HUES6 (cell line): Measurements from ENCODE around the gene FNDC3A.

Source experiments
- H3K27ac ChIP-seq: 2 replicates; pipeline ENCODE4 v1.7.0; 2013; ENCODE audit warnings: low read depth, mild to moderate bottlenecking, low read length, inconsistent platforms
- H3K27me3 ChIP-seq: 2 replicates; pipeline ENCODE4 v1.6.1; 2013; ENCODE audit warnings: low read length; ENCODE audit not compliant: control insufficient read depth, insufficient read depth
- H3K36me3 ChIP-seq: 2 replicates; pipeline ENCODE4 v1.6.1; 2013; ENCODE audit warnings: low read length; ENCODE audit not compliant: control insufficient read depth, insufficient read depth
- H3K4me1 ChIP-seq: 2 replicates; pipeline ENCODE4 v1.6.1; 2013; ENCODE audit warnings: low read length; ENCODE audit not compliant: control insufficient read depth, insufficient read depth
- H3K4me3 ChIP-seq: 2 replicates; pipeline ENCODE4 v1.5.1; 2013; ENCODE audit warnings: low read depth, low read length
- H3K9ac ChIP-seq: one replicate; pipeline ENCODE4 v1.6.1; 2013; ENCODE audit warnings: mild to moderate bottlenecking, low read length
- H3K9me3 ChIP-seq: 2 replicates; pipeline ENCODE4 v1.6.1; 2013; ENCODE audit warnings: low read depth, low read length; ENCODE audit not compliant: control insufficient read depth, insufficient read depth

Gene FNDC3A

DNA sequence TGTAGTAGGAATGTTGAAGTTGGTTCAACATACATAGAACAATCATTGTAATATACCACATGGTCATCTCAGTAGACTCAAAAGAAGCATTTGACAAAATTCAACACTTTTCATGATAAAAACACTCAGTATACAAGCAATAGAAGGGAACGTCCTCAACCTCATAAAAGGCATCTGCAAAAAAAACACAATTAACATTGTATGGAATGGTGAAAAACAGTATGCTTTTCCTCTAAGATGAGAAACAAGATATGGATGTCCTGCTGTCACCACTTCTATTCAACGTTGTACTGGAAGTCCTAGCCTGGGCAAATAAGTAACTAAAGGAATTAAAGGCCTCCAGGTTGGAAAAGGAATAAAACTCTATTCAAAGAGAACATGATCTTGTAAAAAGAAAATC, 54.5 kb downstream of the FNDC3A start:
- Histone ChIP-seq H3K27ac (no peak overlapping the region), H3K4me1 (no peaks in the 10 kb centered on the region), H3K27me3 (no peaks in the 10 kb centered on the region), H3K9ac (no peak overlapping the region), H3K4me3 (no peak overlapping the region), H3K9me3 (no peaks in the 10 kb centered on the region), H3K36me3 (peaks cover 3% of the 10 kb centered on the region; the same call in 1 of the 2 replicates)

DNA sequence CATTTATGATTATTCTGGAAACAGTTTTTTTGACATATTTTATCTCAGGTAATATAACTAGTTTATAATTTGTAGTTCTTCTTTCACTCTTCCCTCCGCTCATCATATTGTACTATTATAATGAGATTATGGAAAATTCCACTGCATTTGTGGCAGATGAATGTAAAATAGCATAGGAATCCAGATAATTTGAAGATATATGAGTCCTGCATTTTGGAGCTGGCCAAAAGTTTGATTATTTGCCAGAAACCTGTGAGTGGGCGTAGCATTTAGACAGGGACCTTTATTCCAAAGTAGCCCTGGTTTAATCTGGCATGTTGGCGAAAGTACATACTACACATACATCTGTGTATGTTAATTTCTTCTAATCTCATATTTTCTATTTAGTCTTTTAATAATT, 65.2 kb downstream of the FNDC3A start:
- no peaks in the 10 kb centered on the region for H3K9me3 ChIP-seq
- H3K9ac ChIP-seq: no peak overlapping the region
- no peaks in the 10 kb centered on the region; the same call in 1 of the 2 replicates for H3K36me3 ChIP-seq
- no peak overlapping the region for H3K4me3 ChIP-seq
- no peaks in the 10 kb centered on the region for H3K27me3 ChIP-seq
- no peaks in the 10 kb centered on the region for H3K4me1 ChIP-seq
- H3K27ac ChIP-seq: no peak overlapping the region

- Histone ChIP-seq H3K36me3 (no peaks in the 10 kb centered on the region), H3K9ac (no peak overlapping the region), H3K9me3 (no peaks in the 10 kb centered on the region), H3K4me1 (no peaks in the 10 kb centered on the region), H3K27me3 (no peaks in the 10 kb centered on the region), H3K4me3 (no peak overlapping the region), H3K27ac (no peak overlapping the region)
Observed at GRCh38 chr13:49042476-49042875, 66.8 kb downstream of the FNDC3A start.

- peaks cover 4% of the 10 kb centered on the region; the same call in 1 of the 2 replicates for H3K9me3 ChIP-seq
- H3K4me3 ChIP-seq: no peak overlapping the region
- no peak overlapping the region for H3K9ac ChIP-seq
- H3K36me3 ChIP-seq: no peaks in the 10 kb centered on the region
- H3K27me3 ChIP-seq: no peaks in the 10 kb centered on the region
- H3K4me1 ChIP-seq: no peaks in the 10 kb centered on the region
- no peak overlapping the region for H3K27ac ChIP-seq
Observed at GRCh38 chr13:49044008-49044407, 68.3 kb downstream of the FNDC3A start.

DNA sequence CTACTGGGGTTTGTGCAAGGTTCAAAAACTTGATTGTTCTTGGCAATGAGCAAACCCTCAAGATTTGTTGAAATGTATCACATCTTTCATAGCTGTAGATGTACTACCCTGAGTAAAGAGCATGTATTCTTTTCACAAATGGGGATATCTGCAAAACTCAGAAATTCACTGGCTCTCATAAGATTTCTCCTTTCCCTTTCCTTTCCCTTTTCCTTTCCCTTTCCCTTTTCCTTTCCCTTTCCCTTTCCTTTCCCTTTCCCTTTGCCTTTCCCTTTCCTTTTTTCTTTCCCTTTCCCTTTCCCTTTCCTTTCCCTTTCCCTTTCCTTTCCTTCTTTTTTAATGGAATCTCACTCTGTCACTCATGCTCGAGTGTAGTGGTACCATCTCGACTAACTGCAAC, 69.1 kb downstream of the FNDC3A start:
- Histone ChIP-seq H3K9me3 (peaks cover 4% of the 10 kb centered on the region; the same call in 1 of the 2 replicates), H3K4me3 (no peak overlapping the region), H3K36me3 (no peaks in the 10 kb centered on the region), H3K4me1 (no peaks in the 10 kb centered on the region), H3K27me3 (no peaks in the 10 kb centered on the region), H3K27ac (no peak overlapping the region), H3K9ac (no peak overlapping the region)

- Histone ChIP-seq H3K9me3 (peaks cover 4% of the 10 kb centered on the region; the same call in 1 of the 2 replicates), H3K4me3 (no peak overlapping the region), H3K36me3 (no peaks in the 10 kb centered on the region), H3K27ac (no peak overlapping the region), H3K4me1 (no peaks in the 10 kb centered on the region), H3K9ac (no peak overlapping the region), H3K27me3 (no peaks in the 10 kb centered on the region)
Observed at GRCh38 chr13:49046002-49046401, 70.3 kb downstream of the FNDC3A start.

DNA sequence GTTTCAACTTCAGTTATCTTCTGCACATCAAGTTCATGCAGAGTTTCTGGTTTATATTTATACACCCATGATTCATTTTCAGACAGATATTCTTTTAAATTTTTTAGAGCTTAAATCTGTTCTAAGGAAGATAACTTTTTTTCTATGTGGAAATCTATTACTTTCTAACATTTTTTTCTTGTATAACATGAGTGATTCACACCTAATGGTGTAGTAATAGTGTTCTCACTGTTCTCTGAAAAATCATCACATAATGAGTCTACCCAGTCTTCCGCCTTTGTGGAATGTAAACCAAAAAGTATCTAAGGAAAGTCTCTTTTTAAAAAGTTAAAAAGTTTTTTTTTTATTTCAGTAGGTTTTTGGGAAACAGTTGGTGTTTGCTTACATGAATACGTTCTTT, 70.8 kb downstream of the FNDC3A start:
- Histone ChIP-seq H3K4me1 (no peaks in the 10 kb centered on the region), H3K27me3 (no peaks in the 10 kb centered on the region), H3K36me3 (no peaks in the 10 kb centered on the region), H3K9ac (no peak overlapping the region), H3K4me3 (no peak overlapping the region), H3K9me3 (peaks cover 4% of the 10 kb centered on the region; the same call in 1 of the 2 replicates), H3K27ac (no peak overlapping the region)

- Histone ChIP-seq H3K36me3 (0 out of 2 replicates have a peak, but pooled peaks cover 4% of the 10 kb centered on the region), H3K4me3 (no peak overlapping the region), H3K27me3 (no peaks in the 10 kb centered on the region), H3K9me3 (peaks cover 4% of the 10 kb centered on the region; the same call in 1 of the 2 replicates), H3K4me1 (peaks cover 18% of the 10 kb centered on the region), H3K27ac (no peak overlapping the region), H3K9ac (no peak overlapping the region)
Observed at GRCh38 chr13:49052813-49053212, 77.1 kb downstream of the FNDC3A start.

- H3K36me3 ChIP-seq: 0 out of 2 replicates have a peak, but pooled peaks cover 4% of the 10 kb centered on the region
- no peak overlapping the region for H3K27ac ChIP-seq
- H3K27me3 ChIP-seq: no peaks in the 10 kb centered on the region
- peaks cover 4% of the 10 kb centered on the region; the same call in 1 of the 2 replicates for H3K9me3 ChIP-seq
- peaks cover 18% of the 10 kb centered on the region for H3K4me1 ChIP-seq
- no peak overlapping the region for H3K9ac ChIP-seq
- H3K4me3 ChIP-seq: no peak overlapping the region
Observed at GRCh38 chr13:49053215-49053614, 77.5 kb downstream of the FNDC3A start.

GRCh38 chr13:49053906-49054305, 78.2 kb downstream of the FNDC3A start:
- Histone ChIP-seq H3K27me3 (no peaks in the 10 kb centered on the region), H3K9me3 (no peaks in the 10 kb centered on the region; the same call in 1 of the 2 replicates), H3K27ac (no peak overlapping the region), H3K36me3 (0 out of 2 replicates have a peak, but pooled peaks cover 4% of the 10 kb centered on the region), H3K4me3 (no peak overlapping the region), H3K9ac (no peak overlapping the region), H3K4me1 (peaks cover 18% of the 10 kb centered on the region)

DNA sequence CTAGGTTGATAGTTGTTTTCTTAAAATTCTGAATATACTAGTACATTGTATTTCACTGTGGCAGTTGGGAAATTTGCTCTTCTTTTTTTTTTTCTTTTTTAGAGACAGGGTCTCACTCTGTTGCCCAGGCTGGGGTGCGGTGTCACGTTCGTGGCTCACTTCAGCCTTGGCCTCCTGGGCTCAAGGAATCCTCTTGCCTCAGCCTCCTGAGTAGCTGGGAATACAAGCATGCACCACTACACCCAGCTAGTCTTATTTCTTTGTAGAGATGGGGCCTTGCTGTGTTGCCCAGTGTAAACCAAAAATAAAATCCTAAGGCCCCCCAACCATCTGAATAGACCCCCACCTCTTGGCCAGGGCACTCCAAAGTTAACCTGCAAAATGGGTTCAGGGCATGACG, 79.3 kb downstream of the FNDC3A start:
- H3K9me3 ChIP-seq: no peaks in the 10 kb centered on the region; the same call in 1 of the 2 replicates
- H3K4me3 ChIP-seq: no peak overlapping the region

More for the DNA sequence above, 79.3 kb downstream of the FNDC3A start:
- Histone ChIP-seq H3K27me3 (no peaks in the 10 kb centered on the region), H3K4me1 (peaks cover 18% of the 10 kb centered on the region), H3K9ac (no peak overlapping the region), H3K36me3 (0 out of 2 replicates have a peak, but pooled peaks cover 4% of the 10 kb centered on the region), H3K27ac (no peak overlapping the region)
